ENCODE measurements around the gene ZNF124.

ZNF124 gene

DNA sequence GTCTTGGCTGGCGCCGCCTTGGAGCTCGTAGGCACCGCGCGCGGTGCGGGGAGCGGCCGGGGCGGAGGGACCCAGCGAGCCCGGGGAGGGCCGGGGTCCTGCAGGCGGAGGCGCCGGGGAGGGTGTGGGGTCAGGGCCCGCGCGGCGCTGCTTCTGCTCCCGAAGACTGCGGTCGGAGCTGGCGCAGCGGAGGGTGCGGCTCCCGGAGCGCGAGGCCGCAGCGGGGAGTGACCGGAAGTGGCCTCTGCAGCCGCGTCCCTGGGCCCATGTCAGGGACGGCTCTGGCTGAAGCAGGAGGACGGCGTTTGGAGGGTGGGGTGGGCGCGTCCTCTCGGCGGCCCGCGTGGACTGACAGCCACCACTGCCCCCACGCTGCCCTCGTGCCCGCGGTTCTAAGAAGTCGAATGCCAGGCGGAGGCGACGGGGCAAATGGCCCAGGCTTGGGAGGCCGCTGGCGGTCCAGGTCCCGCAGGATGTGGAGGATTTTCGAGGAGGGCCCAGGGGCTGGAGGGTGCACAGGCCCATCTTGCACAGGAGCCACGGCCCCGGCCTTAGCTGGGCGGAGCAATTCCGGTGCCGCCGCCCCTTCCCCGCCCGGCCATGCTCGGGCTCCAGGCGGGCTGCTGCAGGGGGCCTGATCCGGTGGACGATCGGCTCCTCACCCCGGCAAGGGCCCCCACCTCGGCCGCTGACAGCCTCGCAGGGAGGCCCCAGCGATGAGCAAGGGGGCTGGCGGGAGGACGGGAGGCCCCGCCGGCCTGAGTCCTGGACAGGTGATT, 59.9 kb downstream of the ZNF124 start:
- no peak for DNase-seq

- DNase-seq = no peak
Observed at GRCh38 chr1:247111259-247111699, 60.5 kb downstream of the ZNF124 start.

- DNase-seq = no peak
Observed at GRCh38 chr1:247110627-247111258, 61.1 kb downstream of the ZNF124 start.

GRCh38 chr1:247107694-247108093, 64.1 kb downstream of the ZNF124 start:
- no peak for DNase-seq

DNA sequence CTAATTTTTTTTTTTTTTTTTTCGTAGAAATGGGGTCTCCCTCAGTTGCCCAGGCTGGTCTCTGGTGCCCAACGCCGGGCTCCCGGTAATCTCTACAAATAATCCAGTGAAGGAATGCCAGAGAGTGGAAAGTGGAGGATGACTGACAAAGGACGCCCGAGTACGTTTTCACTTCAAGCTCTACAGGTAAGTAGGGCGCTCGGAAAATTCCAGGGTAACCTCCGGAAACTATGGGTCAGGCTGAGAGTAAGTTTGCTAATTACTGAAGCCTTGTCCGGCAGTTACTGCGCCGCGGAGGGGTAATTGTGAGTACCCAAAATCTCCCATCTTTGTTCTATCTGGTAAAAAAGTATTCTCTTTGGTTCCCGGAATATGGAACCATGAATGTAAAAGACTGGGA, 65.9 kb downstream of the ZNF124 start:
- no peak for DNase-seq

All from NCI-H1048 (cell line).